ELF-1 (cell line): ENCODE measurements around the gene SFXN4.
"Not testable (repeated sequence)": the region's sequence is repeated elsewhere in the genome, so short reads cannot be mapped to it uniquely, and the experiment has no call there.

Source experiments
- DNase-seq: peaks from one replicate; pipeline ENCODE4 v3.0.0-alpha.2; 2016; ENCODE audit warnings: low read depth, low spot score

The SFXN4 gene

GRCh38 chr10:119190954-119191785 lies 25.7 kb upstream of the SFXN4 start:
- no peak for DNase-seq

- DNase-seq: peak; percentile 81
These were observed 24.8 kb upstream of the SFXN4 start for GRCh38 chr10:119190353-119190752.

- peak; percentile 33 for DNase-seq
These were observed 24.3 kb upstream of the SFXN4 start for GRCh38 chr10:119189811-119190282.

- DNase-seq: no peak
These were observed 18.3 kb upstream of the SFXN4 start for GRCh38 chr10:119183664-119184412.

- not testable (repeated sequence) for DNase-seq
These were observed 15.4 kb upstream of the SFXN4 start for GRCh38 chr10:119180850-119181400.

- peak; percentile 94 for DNase-seq
These were observed 13.0 kb upstream of the SFXN4 start, which contains the start of gene PRDX3 for GRCh38 chr10:119178372-119179119. TSS of gene PRDX3 (minus strand) at chr10:119178812. CDS start at chr10:119178790, 22 bp downstream.

- DNase-seq: no peak
These were observed 12.3 kb upstream of the SFXN4 start for GRCh38 chr10:119177708-119178371.

GRCh38 chr10:119176166-119176565 lies 10.7 kb upstream of the SFXN4 start:
- no peak for DNase-seq

- no peak for DNase-seq
These were observed 8.6 kb upstream of the SFXN4 start for GRCh38 chr10:119174109-119174508.

- no peak for DNase-seq
These were observed 1.5 kb upstream of the SFXN4 start for GRCh38 chr10:119167041-119167440.

GRCh38 chr10:119166564-119166963 lies 1.1 kb upstream of the SFXN4 start:
- peak; percentile 8 for DNase-seq

- DNase-seq: no peak
These were observed 595 bp upstream of the SFXN4 start for GRCh38 chr10:119166118-119166500.

GRCh38 chr10:119162452-119163092 lies 2.9 kb downstream of the SFXN4 start:
- DNase-seq: no peak

- no peak for DNase-seq
These were observed 3.6 kb downstream of the SFXN4 start for GRCh38 chr10:119161680-119162451.

GRCh38 chr10:119159332-119159731 lies 6.2 kb downstream of the SFXN4 start:
- no peak for DNase-seq

GRCh38 chr10:119153661-119154060 lies 11.9 kb downstream of the SFXN4 start:
- no peak for DNase-seq

GRCh38 chr10:119153041-119153440 lies 12.5 kb downstream of the SFXN4 start:
- no peak for DNase-seq

GRCh38 chr10:119151601-119152000 lies 13.9 kb downstream of the SFXN4 start:
- DNase-seq: not testable (repeated sequence)

GRCh38 chr10:119149729-119150128 lies 15.8 kb downstream of the SFXN4 start:
- DNase-seq: peak; percentile 25

GRCh38 chr10:119149157-119149556 lies 16.4 kb downstream of the SFXN4 start:
- no peak for DNase-seq
